HL-60/S4 treated with retinoic acid at 250 ng/mL for 4 days and 3 days (cell line): ENCODE results near the gene SENP5.
"Not testable (repeated sequence)": the region's sequence is repeated elsewhere in the genome, so short reads cannot be mapped to it uniquely, and the experiment has no call there.

Experiments
- in situ Hi-C: fragments of 300-500 bp; cut with MboI; formaldehyde crosslinking; loops from 2 replicates; pipeline ENCODE4 v1.7.0; 2022; ENCODE audit warnings: low sequenced_read_pairs

SENP5 gene

GRCh38 chr3:196938576-196938975, 70.9 kb downstream of the SENP5 start:
- in situ Hi-C loops, result no loop called here

- in situ Hi-C loops, result no loop called here
Measured at GRCh38 chr3:196941729-196942225, 74.1 kb downstream of the SENP5 start.

DNA sequence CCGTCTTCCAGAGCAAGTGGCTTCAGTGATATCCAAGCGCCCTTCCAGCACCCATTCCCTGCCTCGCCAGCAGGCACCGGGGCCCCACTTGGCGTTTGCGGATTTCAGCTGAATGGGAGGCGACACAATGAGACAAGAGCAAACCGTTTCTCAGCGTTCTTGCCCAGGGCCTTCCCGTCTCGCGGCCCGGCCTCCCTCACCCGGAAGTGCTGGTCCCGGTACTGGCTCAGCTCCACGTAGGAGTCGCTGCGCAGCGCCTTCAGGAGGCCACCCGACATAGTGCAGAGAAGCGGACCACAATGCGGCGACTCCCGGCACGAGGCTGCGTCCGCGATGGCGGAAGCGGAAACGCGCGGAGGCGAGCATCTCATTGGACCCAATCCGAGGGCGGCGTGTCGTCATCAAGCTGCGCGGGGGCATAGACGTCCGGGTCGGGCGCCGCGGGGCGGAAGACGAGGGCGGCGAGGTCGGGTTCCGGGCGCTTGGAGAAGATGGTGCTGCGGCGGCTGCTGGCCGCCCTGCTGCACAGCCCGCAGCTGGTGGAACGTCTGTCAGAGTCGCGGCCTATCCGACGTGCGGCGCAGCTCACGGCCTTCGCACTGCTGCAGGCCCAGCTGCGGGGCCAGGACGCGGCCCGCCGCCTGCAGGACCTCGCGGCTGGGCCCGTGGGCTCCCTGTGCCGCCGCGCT, 74.7 kb downstream of the SENP5 start, which contains the start of gene NCBP2:
Gene NCBP2 (minus strand): TSS at position 303 of the 689 bp plus-strand sequence. CDS start 25 bp downstream, at position 278.
- in situ Hi-C loops, result no loop called here

DNA sequence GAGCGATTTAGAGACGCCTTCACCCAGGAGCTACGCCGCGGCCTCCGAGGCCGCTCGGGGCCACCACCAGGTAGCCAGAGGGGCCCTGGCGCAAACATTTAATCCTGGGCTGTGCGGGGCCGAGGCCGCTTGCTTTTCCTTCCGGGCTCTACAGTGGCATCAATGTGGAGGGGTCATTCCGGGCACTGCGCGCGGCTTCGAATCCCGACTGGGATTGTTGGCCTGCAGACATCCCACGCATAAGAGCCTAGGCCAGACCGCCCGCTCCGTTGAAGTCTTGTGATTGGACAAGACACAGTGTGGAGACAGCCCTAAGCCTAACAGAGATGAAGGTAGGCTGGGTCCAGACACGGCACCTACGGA, 75.2 kb downstream of the SENP5 start:
- in situ Hi-C loops, result no loop called here

GRCh38 chr3:196944037-196944790, 76.5 kb downstream of the SENP5 start:
- in situ Hi-C loops, result not testable (repeated sequence)

DNA sequence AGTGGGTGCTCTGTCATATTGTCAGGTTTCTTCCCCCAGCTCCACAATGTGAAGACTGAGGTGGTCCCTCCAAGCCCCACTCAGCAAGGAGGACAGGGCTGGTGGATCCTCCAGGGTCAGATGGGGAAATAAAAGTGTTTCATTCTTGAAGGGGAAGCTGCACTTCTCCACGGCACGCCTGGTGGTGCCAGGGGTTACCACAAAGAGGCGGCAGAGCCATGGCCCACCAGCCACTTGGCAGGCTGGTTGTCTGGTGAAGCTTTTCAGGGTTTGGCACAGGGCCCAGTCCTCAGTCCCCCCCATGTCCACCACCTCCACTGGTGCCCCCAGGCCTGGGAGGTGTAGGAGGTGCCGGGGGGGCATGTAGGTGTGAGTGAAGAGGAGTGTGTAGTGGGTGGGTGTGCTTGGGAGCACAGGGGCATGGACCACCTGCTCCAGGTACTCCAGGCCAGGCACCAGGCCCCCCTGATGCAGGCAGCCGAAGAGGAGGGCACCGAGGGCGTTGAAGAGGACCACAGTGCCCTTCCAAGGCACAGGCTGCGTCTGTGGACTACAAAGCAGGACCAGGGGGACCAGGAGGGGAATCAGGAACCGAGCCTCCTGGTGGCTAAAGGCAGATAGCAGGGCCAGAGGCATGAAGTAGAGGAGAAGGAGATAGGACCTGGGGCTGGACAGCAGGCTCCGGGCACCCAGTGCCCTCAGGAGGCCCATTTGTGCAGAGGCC, 79.6 kb downstream of the SENP5 start:
- in situ Hi-C loops, result no loop called here

DNA sequence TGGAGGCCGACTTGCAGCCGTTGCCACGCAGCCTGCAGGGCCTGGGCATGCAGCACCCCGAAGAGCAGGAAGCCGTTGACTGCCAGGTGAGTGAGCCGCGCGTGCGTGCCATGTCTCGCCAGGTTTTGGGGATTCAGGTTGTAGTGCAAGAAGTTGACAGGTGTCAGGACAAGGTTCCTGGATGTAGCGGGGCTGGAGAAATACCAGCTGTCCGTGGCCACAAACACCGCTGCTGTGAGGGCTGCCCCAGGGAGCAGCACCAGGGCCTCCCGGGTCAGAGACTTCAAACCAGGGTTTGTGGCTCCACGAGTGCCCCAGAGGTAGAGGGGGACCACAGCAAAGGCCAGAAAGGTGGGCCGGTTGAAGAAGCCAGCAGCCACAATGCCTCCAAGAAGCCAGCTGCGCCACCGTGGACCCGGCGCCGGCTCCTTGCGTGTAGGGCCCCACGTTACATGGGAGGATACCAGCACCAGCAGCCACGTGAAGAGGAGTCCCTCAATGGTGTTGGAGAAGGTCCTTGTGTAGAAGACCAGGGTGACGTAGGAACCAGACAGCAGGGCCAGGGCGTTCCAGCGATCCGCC, 80.2 kb downstream of the SENP5 start:
- in situ Hi-C loops, result no loop called here

- in situ Hi-C loops, result no loop called here
Measured at GRCh38 chr3:196948442-196949284, 80.9 kb downstream of the SENP5 start.

GRCh38 chr3:196949285-196949619, 81.5 kb downstream of the SENP5 start:
- in situ Hi-C loops, result no loop called here

DNA sequence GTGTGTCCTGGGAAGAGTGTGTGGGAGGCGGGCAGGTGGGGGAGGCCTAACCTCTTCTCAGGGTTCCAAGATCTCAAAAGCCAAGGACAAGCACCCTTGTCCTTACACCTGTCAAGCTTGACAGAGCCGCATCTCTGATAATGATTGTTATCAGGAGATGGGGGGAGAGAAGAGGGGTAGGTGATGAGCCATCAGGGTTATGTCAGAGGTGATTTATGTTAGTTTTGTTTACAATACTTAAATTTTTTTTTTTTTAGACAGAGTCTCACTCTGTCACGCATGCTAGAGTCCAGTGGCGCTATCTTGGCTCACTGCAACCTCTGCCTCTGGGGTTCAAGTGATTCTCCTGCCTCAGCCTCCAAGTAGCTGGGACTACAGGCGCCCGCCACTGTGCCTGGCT, 82.0 kb downstream of the SENP5 start:
- in situ Hi-C loops, result no loop called here

- in situ Hi-C loops, result no loop called here
Measured at GRCh38 chr3:196951371-196951770, 83.7 kb downstream of the SENP5 start.

- in situ Hi-C loops, result no loop called here
Measured at GRCh38 chr3:196954832-196955231, 87.1 kb downstream of the SENP5 start.

- in situ Hi-C loops, result no loop called here
Measured at GRCh38 chr3:196962108-196962929, 94.6 kb downstream of the SENP5 start.

- in situ Hi-C loops, result no loop called here
Measured at GRCh38 chr3:196962930-196963630, 95.4 kb downstream of the SENP5 start.

- in situ Hi-C loops, result no loop called here
Measured at GRCh38 chr3:196963631-196963953, 95.9 kb downstream of the SENP5 start.

- in situ Hi-C loops, result no loop called here
Measured at GRCh38 chr3:196965112-196965803, 97.5 kb downstream of the SENP5 start.

DNA sequence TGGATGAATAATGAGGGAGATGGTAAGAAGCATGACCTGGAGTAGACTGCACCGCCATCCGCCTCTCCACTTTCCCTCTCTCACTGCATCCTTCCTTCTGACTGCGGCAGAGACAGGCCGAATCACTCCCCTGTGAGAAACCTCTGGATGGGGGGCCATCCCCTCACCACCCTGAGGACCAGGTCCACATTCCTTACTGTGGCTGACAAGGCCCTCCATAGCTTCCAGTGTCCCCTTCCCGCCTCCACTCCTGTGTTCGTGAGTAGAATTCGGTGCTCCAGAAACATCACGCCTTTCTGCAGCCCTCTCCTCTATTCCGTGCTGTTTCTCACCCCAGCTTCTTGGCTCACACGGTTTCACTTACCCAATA, 98.1 kb downstream of the SENP5 start:
- in situ Hi-C loops, result no loop called here

- in situ Hi-C loops, result no loop called here
Measured at GRCh38 chr3:196966526-196967401, 99.0 kb downstream of the SENP5 start.
